Measurements from ENCODE around the gene ACKR3.

The ACKR3 gene

DNA sequence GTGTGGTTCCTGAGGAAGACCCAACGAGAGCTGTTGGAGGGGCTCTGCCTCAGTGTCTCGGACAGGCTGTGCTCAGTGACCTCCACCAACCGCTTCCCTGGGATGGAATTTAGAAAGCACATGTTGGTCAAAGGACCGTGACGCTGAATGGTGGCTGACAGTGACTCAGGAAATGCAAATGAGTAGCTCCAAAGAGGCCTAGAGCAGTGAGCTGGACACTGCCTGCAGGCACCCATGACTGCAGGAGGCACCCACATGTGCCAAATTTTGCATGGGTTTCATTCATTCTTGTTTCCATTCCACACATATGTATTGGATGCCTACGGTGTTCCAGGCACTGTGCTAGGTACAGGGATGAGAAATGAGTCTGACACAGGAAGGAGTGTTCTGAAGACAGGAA is 46.4 kb downstream of the ACKR3 start:
- no peak for DNase-seq

DNA sequence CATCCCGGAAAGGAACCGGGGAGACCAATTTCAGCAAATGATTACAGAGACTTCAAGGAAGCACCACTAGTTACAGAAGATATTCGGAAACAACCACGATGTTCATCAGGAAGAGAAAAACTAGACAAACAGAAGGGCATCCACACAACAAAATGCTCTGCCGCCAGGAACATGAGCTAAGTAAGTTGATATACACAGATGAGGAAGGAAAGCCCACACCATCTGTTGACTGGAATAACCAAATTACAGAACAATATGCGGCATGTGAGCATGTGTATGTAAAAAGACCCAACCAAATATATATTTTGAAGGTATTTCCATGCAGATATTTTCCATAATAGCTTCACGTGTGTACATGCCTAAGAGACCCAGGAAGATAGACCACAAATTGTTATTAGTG is 47.0 kb downstream of the ACKR3 start:
- DNase-seq, result no peak

DNA sequence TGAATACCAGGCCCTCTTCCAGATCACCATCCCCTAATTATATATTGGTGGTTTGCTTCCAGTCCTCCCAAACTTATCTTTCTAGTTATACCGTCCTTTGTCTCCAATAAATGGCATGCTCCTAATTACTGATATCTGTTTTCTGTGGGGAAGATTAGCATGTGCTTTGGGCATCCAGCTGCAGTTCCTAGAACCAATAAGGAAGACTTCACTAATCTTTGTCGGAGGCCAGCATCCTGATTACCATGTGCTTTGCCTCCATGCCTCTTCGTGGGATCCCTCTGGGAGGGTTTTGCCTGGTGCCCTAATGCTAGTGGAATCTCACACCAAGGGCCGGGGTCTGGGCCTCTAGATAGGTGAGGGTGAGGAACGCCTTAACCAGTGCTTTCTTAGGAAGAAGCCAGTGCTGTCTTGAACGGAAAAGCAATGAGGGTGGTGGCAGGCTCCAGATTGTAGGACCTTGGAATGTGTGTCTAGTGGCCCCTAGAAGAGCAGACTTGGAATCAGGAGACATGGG is 47.7 kb downstream of the ACKR3 start:
- DNase-seq, result no peak

DNA sequence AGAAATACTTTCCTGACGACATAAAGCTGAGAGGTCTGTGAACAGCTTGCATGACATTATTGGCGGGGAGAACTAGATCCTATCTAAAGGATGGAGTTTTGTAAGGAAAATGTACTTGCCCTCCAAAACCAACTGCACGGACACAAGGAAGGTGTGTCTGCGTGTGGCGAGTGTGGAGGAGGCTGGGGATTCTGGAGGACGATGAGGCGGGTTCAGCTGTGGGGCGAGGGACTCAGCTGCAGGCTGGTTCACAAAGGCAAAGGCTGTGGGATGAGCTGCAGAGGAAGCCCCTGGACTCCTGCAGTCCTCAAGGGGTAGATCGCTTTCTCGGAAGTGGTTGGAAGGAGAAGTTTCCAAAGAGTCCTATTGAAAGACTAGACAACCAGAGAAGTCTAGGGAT is 48.2 kb downstream of the ACKR3 start:
- no peak for DNase-seq

DNA sequence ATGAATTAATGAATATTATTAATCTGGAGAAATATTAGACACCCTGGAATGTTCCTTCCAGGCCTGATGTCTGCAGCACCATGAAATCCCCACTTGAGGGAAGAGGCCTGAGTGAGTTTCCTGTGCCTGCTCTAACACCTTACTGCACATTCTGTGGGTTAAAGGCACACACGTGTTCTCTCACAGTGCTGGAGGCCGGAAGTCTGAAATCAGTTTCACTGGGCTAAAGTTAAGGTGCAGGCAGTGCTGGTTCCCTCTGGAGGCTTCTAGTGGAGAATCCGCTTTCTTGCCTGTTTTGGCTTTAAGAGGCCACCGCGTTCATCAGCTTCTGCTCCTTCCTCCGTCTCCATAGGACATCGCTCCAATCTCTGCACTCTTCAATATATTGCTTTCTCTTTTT is 48.7 kb downstream of the ACKR3 start:
- no peak for DNase-seq

DNA sequence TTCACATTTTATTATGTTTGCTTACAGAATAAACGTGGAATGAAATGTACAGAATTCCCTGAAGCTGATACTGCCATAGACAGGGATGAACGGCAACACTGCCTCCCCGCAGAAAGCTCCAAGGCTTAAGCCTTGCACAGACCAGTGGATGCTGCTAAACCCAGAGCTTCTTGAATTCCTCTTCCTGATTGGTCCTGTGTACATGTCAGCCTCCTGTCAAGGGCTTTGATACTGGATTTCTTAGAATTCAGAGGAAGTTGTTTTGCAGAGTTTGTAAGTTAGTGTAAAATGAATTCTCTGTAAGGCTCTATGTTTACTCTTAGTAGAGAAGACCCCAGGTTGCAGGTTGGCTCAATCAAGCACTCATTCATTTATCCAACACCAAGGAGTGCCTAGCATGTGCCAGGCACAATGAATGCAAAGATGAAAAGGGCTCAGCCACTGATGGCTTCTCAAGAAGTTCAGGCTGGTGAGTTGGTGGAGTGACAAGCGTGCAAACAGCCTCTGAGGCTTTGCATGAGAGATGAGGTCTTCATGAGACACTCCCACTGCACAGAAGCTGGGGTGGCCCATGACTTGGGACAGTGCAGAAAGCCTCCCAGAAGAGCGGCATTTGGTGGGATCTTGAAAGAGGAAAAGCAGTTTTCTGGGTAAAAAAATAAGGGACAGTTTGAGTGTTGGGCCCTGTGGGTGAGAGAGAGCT is 50.4 kb downstream of the ACKR3 start:
- DNase-seq, result no peak

DNA sequence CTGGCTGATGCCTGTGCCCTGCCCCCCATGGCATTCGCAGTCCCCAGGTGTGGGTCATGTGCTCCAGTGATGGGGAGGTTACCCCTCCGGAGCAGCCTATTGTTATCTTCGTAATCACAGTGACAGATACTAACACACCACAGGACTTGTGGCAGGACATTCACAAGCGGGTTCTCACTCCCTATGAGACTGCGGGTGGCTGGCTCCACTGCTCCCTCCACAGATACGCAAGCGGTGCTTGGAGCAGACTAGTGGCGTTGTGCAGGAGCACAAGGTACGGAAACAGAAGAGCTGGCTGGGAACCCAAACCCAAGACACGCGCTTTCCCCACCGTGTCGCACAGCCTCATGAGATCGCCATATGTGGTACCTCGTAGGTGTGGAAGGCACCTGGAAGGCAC is 52.2 kb downstream of the ACKR3 start:
- DNase-seq, result no peak

DNA sequence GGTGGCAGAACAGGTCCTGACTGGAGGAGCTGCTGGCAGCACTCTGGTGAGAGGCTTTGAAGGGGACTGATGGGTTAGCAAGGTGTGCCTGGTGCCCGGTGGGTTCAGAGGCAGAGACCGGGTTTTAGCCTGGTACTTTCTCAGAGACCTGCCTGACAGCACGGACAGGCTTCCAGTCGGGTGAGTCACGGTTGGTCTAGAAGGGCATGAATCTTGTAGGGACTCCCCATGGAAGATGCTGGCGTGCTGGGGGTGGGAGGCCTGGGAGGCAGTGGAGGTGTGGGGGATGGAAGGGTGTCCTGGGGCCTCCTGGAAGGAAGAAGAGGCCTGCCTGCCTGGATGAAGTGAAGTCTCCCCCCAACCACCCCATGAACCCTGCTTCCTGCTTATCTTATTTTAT is 52.6 kb downstream of the ACKR3 start:
- no peak for DNase-seq

DNA sequence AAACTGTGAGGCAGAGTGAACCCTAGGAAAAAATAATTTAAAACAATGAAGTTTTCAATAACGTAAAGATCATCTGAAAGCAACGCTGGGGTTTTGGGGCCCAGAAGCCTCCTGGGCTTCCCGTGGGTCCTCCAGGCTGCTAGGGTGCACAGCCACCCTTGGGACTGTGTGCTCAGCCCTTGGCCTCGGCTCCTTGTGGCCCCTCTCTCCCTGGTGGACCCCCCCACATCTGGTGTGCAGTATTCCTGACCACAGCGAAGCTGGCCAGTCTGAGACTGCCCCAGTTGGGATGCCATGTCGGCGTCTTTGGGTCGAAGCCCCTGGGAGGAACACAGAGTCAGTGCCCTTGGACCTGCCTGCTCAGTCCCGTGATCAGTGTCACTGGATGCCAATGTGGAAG is 53.0 kb downstream of the ACKR3 start:
- no peak for DNase-seq

DNA sequence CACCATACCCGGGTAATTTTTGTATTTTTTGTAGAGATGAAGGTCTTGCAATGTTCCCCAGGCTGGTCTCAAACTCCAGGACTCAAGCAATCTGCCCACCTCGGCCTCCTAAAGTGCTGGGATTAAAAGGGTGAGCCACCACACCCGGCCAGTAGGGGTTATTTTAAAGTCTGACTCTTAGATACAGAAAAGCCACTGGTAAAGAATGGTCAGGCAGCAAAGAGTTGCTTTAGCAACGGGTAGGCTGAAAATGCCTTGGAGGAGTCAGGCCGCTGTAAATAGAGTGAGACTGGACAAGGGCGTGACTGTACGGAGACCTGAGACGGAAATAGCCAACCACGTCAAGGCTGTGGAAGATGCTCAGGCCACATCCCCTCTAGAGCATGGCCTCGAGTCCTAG is 54.2 kb downstream of the ACKR3 start:
- DNase-seq, result no peak

DNA sequence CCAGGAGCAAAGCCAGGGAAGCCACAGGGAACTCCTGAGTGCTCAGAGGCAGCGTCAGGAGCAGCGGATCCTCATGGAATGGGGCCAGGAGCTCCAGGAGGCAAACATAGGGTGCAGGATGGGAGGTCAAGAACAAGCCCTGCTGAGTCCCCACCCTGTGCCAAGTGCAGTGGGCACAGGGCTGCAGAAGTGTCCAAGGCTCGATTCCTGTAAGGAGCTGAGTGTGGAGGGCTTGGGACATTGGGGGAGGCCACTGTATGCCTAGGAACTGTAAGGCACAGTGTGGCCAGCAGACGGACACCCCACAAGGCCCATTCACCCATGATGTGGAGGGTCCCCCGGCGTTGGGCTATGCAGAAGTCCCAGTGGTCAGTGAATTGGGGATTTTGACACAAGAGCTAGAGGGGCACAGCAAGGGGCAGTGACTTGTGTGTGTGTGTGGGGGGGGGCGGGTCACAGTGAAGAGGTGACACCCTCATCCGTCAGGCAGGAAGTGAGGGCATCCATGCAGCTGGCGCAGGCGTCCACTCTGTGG is 55.6 kb downstream of the ACKR3 start:
- no peak for DNase-seq

DNA sequence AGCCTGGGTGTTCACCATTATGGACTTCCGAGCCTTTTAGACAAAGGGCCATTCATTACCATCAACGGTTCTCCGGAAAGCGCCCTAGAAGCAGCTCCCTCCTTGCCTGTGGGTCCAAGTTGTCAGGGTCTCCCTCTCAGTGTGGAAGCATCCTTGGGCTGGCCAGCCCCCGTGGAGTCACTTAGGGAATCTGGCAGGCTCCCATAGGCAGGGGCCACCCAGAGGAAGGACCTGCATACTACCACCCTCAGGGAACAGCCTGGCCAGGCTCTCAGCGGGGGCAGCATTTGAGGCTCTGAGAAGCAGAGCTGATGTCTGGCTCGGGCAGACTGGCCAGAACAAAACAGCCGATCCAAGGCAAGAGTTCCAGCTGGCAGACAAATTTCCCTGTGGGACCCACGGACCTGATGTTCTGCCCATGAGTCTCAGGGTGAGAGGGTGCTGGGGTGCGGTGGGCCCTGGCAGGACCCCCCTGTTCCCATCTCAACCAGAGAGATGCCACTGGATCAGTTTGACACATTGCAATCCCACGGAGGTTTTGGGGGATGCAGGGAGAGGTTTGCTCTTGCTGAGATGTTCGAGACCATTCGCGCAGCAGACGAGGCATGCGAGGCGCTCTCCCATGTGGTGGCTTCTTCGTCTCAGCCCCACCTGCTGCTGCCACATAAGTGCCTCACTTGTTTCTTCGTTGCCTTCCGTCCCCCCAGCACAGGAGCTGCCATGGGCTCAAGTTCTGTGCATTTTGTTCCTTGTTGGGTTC is 56.9 kb downstream of the ACKR3 start:
- DNase-seq, result no peak

DNA sequence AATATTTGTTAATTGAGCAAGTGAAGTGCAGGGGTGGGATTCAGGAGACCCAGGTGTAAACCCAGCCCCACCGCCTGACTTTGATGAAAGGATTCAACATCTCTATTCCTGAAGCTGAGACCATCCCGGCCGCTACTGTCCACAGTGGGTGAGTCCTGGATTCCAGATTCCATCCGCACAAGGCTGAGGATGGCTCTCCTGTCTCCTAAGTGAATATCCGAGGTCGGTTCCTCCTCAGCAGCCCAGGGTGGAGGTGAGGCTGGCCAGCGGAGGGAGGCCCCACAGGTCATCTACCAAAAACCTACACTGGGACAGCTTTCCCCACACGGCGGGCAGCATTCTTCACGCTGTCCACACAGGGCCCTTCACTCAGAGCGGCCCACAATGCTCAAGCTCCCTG is 57.6 kb downstream of the ACKR3 start:
- no peak for DNase-seq

DNA sequence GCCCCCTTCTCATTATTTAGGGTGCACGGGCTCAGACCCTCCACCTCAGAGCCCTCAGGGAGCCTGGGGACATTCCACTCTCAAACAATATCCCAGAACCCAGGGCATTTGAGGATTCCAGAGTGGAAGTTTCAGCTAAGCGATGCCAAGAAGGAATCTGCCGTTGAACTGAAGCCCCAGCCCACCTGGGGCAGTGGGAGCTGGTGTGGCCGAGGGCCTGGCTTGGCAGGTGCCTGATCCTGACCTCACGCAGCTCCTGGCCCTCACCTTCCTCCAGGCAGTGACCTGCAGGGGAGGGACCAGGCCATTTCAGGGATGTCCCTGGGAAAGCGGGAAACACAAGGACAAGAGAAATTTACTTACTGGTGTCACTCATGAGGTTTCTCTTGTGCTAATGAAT is 58.2 kb downstream of the ACKR3 start:
- DNase-seq, result no peak

DNA sequence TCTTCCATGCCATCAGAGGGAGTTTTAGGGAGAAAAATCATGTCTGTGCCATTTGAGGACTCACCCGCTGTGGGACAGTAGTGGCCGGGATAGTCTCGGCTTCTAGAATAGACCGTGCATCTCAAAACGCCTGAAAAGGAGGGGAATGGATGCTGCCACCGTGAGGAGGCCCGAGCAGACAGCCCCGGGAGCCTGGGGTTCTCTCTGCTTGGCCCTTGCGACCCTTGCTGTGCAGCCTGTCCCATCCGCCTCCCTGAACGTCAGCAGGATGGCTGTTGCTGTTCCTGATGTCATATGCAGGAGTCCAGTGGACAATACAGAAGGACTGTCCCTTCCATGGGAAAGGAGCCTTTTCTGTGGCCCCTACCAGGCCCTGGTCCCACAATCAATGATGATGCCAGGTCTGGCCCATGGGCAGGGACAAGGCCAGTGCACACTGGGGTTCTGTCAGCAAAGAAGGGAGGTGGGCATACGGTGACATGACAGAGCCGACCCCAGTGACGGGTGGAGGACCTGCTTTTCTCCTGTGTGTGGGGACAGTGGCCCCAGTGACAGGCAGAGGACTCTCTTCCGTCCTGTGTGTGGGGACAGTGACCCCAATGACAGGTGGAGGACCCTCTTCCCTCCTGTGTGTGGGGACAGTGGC is 58.8 kb downstream of the ACKR3 start:
- DNase-seq, result no peak

DNA sequence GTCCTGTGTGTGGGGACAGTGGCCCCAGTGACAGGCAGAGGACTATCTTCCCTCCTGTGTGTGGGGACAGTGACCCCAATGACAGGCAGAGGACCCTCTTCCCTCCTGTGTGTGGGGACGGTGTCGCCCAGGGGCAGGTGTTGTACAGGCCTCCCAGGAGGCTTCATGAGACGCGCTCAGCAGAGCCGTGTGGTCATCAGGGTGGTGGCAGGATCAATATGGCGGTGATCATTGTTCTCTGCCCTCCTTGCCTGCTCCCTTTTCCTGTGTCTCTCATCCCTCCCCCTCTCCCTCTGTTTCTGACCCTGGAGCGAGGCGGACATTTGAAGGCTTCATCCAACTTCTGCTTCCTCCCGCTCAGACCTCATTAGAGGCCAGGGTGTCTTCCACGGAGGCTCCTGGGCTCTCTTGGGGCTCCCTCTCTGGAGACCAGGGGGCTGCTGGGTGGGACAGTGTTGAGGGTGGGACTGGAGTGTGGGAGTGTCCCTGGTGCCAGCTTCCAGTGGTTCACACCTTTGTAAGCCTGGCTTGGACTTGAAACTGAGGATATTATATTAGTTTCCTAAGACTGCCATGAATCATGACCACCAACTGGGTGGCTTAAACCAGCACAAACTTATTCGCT is 59.5 kb downstream of the ACKR3 start:
- DNase-seq, result no peak

DNA sequence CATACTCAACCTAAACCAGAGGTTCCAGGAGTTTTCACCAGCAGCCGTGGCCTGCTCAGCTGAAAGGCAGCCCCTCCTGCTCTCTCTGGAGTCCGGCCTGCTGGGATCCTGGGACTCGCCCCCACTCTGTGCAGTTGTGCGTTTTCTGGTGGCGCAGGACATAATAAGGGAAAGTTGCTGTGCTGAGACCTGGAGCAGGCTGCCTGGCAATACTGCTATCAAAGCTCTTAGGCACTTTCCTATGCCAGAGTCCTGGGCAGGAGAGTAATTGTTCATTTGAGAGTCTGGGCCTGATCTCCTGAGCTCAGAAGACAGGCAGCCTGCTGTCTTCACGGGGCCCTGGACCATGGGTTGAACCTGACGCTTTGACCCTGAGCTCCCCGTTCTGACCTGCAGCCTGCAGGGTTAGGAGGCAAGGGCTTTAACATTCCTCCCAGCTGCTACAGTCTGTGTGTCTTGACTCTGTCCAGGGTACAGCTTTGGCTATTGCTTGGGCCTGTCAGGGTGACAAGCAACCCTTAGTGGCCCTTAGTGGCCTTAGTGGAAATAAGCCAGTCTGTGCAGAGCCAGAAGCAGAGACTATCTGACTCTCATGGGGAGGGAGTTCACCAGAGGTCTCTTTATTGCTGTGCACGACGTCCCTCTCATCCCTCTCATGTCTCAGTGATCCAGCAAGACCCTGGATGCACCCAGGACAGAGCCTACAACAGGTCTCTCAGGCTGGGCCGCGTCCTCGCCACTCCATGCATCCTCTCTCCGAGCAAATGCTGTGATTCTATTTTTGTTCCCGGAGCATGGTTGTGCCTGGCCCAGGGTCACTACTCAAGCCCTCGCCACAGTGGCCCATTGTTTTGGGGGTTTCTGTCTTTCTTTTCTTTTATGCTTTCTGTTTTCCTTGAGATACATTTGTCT is 60.6 kb downstream of the ACKR3 start:
- DNase-seq, result no peak

DNA sequence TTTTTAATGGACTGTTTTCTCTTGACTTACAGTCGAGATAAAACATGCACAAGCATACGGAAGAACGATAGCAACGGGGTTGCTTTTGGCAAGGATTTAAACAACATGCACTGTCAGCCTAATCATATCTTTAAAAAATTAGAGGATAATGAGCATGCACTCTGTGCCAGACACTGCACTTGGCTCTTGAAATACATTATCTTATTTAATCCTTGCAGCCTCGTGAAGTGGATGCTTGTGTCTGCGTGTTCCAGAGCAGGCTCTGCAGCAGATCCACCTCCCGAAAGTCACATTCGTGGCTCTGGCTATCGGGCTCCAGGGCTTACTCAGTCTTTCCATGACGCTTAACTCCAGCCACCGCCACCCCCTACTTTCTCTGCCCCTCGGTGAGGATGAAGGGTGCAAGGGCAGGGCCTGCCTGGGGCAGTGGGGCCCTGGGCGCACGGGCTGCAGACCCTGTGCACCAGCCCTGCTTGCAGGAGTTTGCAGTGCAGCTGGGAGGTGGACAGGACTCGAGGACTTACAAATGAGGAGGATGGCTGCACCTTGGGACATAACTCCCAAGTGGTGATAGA is 61.7 kb downstream of the ACKR3 start:
- DNase-seq, result no peak

DNA sequence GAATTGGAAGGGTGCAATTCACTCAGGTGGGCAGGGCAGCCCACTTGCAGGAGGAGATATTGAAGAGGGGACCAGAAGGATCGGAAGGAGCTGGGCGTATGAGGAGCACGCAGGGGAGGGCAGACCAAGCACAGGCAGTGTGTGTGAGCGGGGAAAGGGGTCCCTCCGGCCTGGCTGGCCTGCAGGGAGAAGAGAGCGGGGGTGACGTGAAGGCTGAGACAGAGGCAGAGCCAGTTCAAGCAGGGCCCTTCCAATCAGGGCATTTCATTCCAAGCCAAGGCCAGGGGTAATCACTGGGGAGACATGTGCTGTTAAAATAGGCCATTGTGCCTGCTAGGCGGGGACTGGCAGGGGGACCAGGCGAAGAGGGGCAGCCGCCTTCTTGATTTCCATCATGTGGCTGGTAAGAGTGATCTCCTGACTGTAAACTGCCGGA is 62.2 kb downstream of the ACKR3 start:
- no peak for DNase-seq
